ENCODE results near the gene ZMYM4. TPM values are rescaled to one million over a fixed set of nuclear protein-coding genes. Genes with fewer than 3 reads are reported as not detected.

The ZMYM4 gene
- total and polyA plus RNA-seq, 3 donors from 2014 or later = 63.5 to 73.5 (median 68.6) TPM

GRCh38 chr1:35270836-35271235, 2.3 kb downstream of the ZMYM4 start:
- Histone ChIP-seq H3K36me3 (ENCODE audit: low read depth, missing control alignments) (no peaks in the 10 kb centered on the region), H3K9me3 (no peaks in the 10 kb centered on the region), H3K4me1 (peaks cover 6% of the 10 kb centered on the region), H3K4me3 (no peak overlapping the region), H3K27ac (no peak overlapping the region), H3K27me3 (no peaks in the 10 kb centered on the region)
- TF ChIP-seq POLR2A (IDR thresholded peaks at IDR 0.05) (no peak), CTCF (IDR thresholded peaks at IDR 0.05) (no peak)
- 75 to 78% methylated on average over 3 of the region's 3 CpGs for WGBS, 2 donors
- no peak for DNase-seq
- intact Hi-C loops (cut with DNase I; ENCODE audit: low total_unique reads) = no loop called here

GRCh38 chr1:35274197-35274596, 5.7 kb downstream of the ZMYM4 start:
- intact Hi-C loops (cut with DNase I; ENCODE audit: low total_unique reads) = no loop called here
- H3K4me3 ChIP-seq = no peak overlapping the region
- TF ChIP-seq CTCF (IDR thresholded peaks at IDR 0.05) = no peak
- TF ChIP-seq POLR2A (IDR thresholded peaks at IDR 0.05) = no peak
- no peaks in the 10 kb centered on the region for H3K9me3 ChIP-seq
- no peaks in the 10 kb centered on the region for H3K36me3 ChIP-seq (ENCODE audit: low read depth, missing control alignments)
- no peak overlapping the region for H3K27ac ChIP-seq
- H3K4me1 ChIP-seq = no peaks in the 10 kb centered on the region
- H3K27me3 ChIP-seq = no peaks in the 10 kb centered on the region
- 76 to 81% methylated on average over 4 of the region's 4 CpGs for WGBS, 2 donors
- no peak for DNase-seq

- H3K9me3 ChIP-seq = no peaks in the 10 kb centered on the region
- H3K36me3 ChIP-seq (ENCODE audit: low read depth, missing control alignments) = no peaks in the 10 kb centered on the region
- H3K4me1 ChIP-seq = no peaks in the 10 kb centered on the region
- no peak overlapping the region for H3K4me3 ChIP-seq
- no peak for DNase-seq
- 86 to 87% methylated on average over 6 of the region's 6 CpGs for WGBS, 2 donors
- TF ChIP-seq POLR2A (IDR thresholded peaks at IDR 0.05) (no peak), CTCF (IDR thresholded peaks at IDR 0.05) (no peak)
- no peak overlapping the region for H3K27ac ChIP-seq
- intact Hi-C loops (cut with DNase I; ENCODE audit: low total_unique reads) = no loop called here
- no peaks in the 10 kb centered on the region for H3K27me3 ChIP-seq
Observed at GRCh38 chr1:35278886-35279554, 10.5 kb downstream of the ZMYM4 start.

GRCh38 chr1:35279555-35279904, 11.0 kb downstream of the ZMYM4 start:
- DNase-seq = no peak
- H3K27ac ChIP-seq = no peak overlapping the region
- no peaks in the 10 kb centered on the region for H3K4me1 ChIP-seq
- H3K9me3 ChIP-seq = no peaks in the 10 kb centered on the region
- WGBS, 2 donors = 63 to 84% methylated on average over 1 of the region's 1 CpG
- TF ChIP-seq POLR2A (IDR thresholded peaks at IDR 0.05) (no peak), CTCF (IDR thresholded peaks at IDR 0.05) (no peak)
- no peak overlapping the region for H3K4me3 ChIP-seq
- H3K36me3 ChIP-seq (ENCODE audit: low read depth, missing control alignments) = no peaks in the 10 kb centered on the region
- no peaks in the 10 kb centered on the region for H3K27me3 ChIP-seq
- intact Hi-C loops (cut with DNase I; ENCODE audit: low total_unique reads) = no loop called here

- Histone ChIP-seq H3K27me3 (no peaks in the 10 kb centered on the region), H3K4me1 (no peaks in the 10 kb centered on the region), H3K4me3 (no peak overlapping the region), H3K9me3 (no peaks in the 10 kb centered on the region), H3K36me3 (ENCODE audit: low read depth, missing control alignments) (no peaks in the 10 kb centered on the region), H3K27ac (no peak overlapping the region)
- TF ChIP-seq CTCF (IDR thresholded peaks at IDR 0.05) = no peak
- no peak for TF ChIP-seq POLR2A (IDR thresholded peaks at IDR 0.05)
- 95 to 100% methylated on average over 1 of the region's 1 CpG for WGBS, 2 donors
- no peak for DNase-seq
- intact Hi-C loops (cut with DNase I; ENCODE audit: low total_unique reads) = no loop called here
Observed at GRCh38 chr1:35280006-35280405, 11.5 kb downstream of the ZMYM4 start.
